HT1080 (cell line): ENCODE results near the gene ASPM. TPM values are rescaled to one million over a fixed set of nuclear protein-coding genes. Genes with fewer than 3 reads are reported as not detected.

Experiments used
- DNase-seq: peaks from one replicate; pipeline ENCODE4 v3.0.0-alpha.2; 2015; ENCODE audit warnings: low read depth
- total RNA-seq: library from RNA; depleted of rRNA; stranded (reverse); fragments of >200 nt; shearing (Covaris generic); gene quantifications from 2 replicates; pipeline ENCODE4 v1.2.3, GENCODE V29; 2014; rRNA removed

ASPM gene
- total RNA-seq, 1 experiment from 2014 or later = 36.9 TPM

DNA sequence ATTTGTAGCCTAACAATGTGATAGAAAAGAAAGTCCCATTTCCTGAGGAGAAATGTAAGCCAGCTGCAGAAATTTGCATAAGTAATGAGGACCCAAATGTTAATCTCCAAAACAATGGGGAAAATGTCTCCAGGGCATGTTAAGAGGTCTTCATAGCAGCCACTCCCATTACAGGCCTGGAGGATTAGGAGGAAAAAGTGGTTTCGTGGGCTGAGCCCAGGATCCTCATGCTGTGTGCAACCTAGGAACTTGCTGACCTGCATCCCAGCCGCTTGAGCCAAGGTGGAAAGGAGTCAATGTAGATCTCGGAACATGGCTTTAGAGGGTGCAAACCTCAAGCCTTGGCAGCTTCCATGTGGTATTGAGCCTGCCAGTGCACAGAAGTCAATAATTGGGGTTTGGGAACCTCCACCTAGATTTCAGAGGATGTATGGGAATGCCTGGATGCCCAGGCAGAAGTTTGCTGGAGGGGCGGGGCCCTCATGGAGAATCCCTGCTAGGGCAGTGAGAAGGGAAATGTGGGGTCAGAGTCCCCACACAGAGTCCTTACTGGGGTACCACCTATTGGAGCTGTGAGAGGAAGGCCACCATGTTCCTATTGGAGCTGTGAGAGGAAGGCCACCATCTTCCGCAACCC, 65.2 kb downstream of the ASPM start:
- DNase-seq = no peak

DNA sequence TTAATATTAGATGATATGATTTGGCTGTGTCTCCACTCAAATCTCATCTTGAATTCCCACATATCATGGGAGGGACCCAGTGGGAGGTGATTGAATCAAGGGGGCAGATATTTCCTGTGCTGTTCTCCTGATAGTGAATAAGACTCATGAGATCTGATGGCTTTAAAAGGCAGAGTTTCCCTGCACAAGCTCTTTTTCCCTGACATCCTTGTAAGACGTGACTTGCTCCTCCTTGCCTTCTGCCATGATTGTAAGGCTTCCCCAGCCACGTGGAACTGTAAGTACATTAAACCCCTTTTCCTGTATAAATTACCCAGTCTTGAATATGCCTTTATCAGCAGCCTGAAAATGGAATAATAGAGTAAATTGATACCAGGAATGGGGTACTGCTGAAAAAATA, 66.1 kb downstream of the ASPM start:
- DNase-seq = no peak

DNA sequence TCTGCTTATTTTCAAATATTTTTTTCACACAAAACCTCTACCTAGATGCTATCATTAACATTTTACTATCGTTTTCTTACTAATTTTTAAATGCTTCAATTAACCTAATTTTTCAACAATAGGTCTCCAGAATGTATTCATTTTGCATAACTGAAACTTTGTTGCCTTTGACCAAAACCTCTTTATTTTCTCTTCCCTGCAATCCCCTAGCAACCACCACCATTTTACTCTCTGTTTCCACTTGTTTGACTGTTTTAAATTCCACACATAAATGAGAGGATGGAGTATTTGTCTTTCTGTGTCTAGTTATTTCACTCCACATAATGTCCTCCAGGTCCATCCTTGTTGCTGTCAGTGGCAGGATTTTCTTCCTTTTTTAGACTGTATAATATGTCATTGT, 69.9 kb downstream of the ASPM start:
- DNase-seq = no peak

- no peak for DNase-seq
Observed at GRCh38 chr1:197073978-197074377, 72.5 kb downstream of the ASPM start.

DNA sequence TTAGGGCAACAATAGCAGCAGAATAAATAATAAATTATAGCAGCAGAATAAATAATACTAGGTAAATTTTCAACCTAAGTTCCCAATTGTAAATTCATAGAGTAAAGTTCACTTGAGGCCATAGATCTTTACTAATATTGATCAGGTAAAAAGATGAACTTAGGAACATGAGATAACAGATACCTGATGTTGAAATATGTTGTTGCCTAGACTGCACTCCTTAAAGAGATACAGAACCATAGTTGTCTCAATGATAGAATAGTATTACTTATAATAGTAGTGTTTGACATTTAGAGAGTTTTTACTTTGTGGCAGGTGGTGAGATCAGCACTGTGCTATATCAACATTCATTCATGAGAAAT, 79.0 kb downstream of the ASPM start:
- DNase-seq = no peak

DNA sequence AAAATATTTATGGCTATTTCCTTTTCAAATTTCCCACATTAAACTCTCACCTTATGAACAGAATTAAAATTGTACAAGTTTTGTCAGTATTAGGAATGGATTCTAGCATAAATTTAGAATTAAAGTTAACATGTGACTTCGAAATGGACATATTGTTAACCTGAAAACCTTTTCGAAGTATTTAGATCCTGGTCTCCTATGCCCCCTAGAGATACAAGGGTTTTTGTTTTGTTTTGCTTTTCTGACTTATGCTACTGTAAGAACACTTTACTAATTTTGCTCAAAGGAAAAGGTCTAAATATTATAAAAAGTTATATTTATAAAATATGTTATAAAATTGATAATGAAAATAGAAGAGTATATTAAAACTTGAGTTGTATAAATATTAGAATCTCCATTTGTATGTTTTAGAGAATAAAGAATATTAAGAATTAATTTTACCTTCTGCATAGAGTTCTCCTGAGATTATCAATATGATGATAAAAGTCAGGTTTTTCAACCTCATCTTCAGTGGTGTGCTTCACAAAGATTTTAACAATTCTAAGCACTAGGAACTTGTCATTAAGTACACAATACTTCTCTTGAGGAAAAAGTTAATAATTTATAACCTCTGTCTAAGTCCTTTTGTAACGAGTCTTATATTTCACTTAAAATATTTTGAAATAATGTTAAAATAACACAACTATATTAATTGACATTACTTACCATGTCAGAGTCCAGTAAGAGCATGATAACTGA, 79.6 kb downstream of the ASPM start, which contains the start of gene F13B:
TSS of gene F13B (minus strand) at position 542 of the 738 bp plus-strand sequence. CDS start at position 505, 37 bp downstream.
- peak; percentile 15 for DNase-seq

DNA sequence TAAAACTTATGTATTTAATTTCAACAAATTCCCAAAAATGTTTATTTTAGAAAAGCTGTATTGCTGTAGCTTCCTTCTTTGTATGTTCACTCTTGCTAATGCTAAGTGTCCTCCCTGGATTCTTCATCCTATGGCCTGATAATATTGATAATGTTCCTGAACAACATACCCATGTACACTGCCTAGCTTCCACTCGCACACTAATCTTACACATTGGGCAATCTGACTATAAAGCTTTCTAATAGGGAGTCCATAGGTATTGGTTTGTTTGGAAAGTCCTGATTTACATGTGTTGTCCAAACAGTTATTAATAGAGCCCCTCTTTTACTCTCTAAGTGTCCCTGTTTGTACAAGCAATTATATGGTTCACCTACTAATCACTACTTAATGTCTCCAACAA, 80.2 kb downstream of the ASPM start:
- DNase-seq = no peak

- DNase-seq = no peak
Observed at GRCh38 chr1:197065559-197065958, 80.9 kb downstream of the ASPM start.

- DNase-seq = no peak
Observed at GRCh38 chr1:197063212-197063611, 83.3 kb downstream of the ASPM start.

GRCh38 chr1:197062692-197063091, 83.8 kb downstream of the ASPM start:
- DNase-seq = no peak

GRCh38 chr1:197049100-197049499, 97.4 kb downstream of the ASPM start:
- DNase-seq = no peak

- DNase-seq = no peak
Observed at GRCh38 chr1:197042676-197043341, 103.7 kb downstream of the ASPM start.

DNA sequence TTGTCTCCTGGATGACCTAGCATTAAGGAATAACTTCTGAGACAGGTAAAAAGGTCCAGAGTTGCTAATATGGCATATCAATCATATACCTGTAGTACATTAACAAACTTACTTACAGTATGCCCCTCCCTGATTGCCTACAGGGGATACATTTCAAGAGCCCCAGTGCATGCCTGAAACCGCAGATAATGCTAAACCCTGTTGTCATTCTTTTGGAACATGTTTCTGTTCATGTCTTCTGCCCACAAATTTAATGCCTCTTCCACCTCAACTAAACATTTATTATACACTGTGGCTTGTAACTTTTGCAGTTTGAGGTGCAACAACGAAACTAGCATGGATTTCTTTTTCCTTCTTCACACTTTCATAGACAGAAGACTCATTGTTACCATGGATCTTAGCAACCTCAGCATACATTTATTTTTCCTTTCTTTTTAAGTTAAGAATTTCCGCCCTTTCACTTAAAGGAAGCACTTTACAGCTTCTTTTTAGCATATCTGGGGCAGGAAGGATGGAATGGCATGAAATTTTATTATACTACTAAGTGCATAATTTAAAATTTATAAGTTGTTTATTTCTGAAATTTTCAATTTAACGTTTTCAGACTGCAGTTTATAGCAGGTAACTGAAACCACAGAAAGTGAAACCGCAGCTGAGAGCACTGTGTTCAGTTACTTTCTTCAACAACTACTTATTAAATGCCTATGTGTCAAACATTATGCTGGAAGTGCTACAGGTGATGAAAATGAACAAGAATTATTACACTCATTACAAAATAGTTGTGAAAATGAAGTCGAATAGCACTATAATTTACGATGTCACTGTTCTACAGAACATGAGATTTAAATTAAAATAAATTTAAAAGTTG, 104.7 kb downstream of the ASPM start:
- DNase-seq = no peak

GRCh38 chr1:197036861-197037260, 109.6 kb downstream of the ASPM start:
- no peak for DNase-seq

- peak; percentile 78 for DNase-seq
Observed at GRCh38 chr1:197034631-197035339, 111.7 kb downstream of the ASPM start.

Other genes starting within 250 kb of the ASPM start
- gene CFHR2, start 202.9 kb downstream of the ASPM start, total RNA-seq = not detected in 2 replicates
- gene CFHR5, start 169.1 kb downstream of the ASPM start, total RNA-seq = not detected in 2 replicates
- gene F13B, start 79.4 kb downstream of the ASPM start, total RNA-seq = not detected in 2 replicates
- 3.4 and 4.9 TPM in 2 replicates for gene ZBTB41, start 54.6 kb upstream of the ASPM start, total RNA-seq
- not detected in 2 replicates for gene CRB1, start 121.6 kb upstream of the ASPM start, total RNA-seq